ENCODE measurements around the gene MYO3B. TPM values are rescaled to one million over a fixed set of nuclear protein-coding genes. Genes with fewer than 3 reads are reported as not detected.
"Not testable (repeated sequence)": the region's sequence is repeated elsewhere in the genome, so short reads cannot be mapped to it uniquely, and the experiment has no call there.

MYO3B gene
- total RNA-seq, 2 donors from 2014 or later = 2.0 to 4.7 TPM

GRCh38 chr2:170206805-170207407 lies 29.0 kb downstream of the MYO3B start:
- H3K27ac ChIP-seq = no peak overlapping the region
- peaks cover 0 to 6% (median 0%) of the 10 kb centered on the region in 3 donors for H3K9me3 ChIP-seq
- DNase-seq = no peak
- WGBS, 2 donors = 85 to 90% methylated on average over 3 of the region's 3 CpGs
- no peak for TF ChIP-seq POLR2A (IDR thresholded peaks at IDR 0.05)
- TF ChIP-seq, protein P1, sequence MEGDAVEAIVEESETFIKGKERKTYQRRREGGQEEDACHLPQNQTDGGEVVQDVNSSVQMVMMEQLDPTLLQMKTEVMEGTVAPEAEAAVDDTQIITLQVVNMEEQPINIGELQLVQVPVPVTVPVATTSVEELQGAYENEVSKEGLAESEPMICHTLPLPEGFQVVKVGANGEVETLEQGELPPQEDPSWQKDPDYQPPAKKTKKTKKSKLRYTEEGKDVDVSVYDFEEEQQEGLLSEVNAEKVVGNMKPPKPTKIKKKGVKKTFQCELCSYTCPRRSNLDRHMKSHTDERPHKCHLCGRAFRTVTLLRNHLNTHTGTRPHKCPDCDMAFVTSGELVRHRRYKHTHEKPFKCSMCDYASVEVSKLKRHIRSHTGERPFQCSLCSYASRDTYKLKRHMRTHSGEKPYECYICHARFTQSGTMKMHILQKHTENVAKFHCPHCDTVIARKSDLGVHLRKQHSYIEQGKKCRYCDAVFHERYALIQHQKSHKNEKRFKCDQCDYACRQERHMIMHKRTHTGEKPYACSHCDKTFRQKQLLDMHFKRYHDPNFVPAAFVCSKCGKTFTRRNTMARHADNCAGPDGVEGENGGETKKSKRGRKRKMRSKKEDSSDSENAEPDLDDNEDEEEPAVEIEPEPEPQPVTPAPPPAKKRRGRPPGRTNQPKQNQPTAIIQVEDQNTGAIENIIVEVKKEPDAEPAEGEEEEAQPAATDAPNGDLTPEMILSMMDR (IDR thresholded peaks at IDR 0.05) = no peak
- intact Hi-C loops (cut with DNase I) = no loop called here
- peaks cover 4% of the 10 kb centered on the region for H3K4me1 ChIP-seq
- no peak for ATAC-seq
- H3K36me3 ChIP-seq (replicated peaks in 1 of 2; ENCODE audit: insufficient read depth in 1 of 2, low read depth in 2 of 2) = no peaks in the 10 kb centered on the region
- no peak overlapping the region for H3K4me3 ChIP-seq
- no peaks in the 10 kb centered on the region for H3K27me3 ChIP-seq

- 51 to 60% methylated on average over 4 of the region's 4 CpGs for WGBS, 2 donors
- no peak overlapping the region for H3K4me3 ChIP-seq
- no peak for DNase-seq
- ATAC-seq = no peak
- H3K4me1 ChIP-seq = no peaks in the 10 kb centered on the region
- intact Hi-C loops (cut with DNase I) = no loop called here
- TF ChIP-seq, protein P1 (IDR thresholded peaks at IDR 0.05) = no peak
- no peak for TF ChIP-seq POLR2A (IDR thresholded peaks at IDR 0.05)
- no peak overlapping the region for H3K27ac ChIP-seq
- no peaks in the 10 kb centered on the region for H3K36me3 ChIP-seq (replicated peaks in 1 of 2; ENCODE audit: insufficient read depth in 1 of 2, low read depth in 2 of 2)
- no peaks in the 10 kb centered on the region for H3K27me3 ChIP-seq
- H3K9me3 ChIP-seq = peaks cover 0 to 6% (median 0%) of the 10 kb centered on the region in 3 donors
Observed at GRCh38 chr2:170207901-170208300, 30.0 kb downstream of the MYO3B start.

DNA sequence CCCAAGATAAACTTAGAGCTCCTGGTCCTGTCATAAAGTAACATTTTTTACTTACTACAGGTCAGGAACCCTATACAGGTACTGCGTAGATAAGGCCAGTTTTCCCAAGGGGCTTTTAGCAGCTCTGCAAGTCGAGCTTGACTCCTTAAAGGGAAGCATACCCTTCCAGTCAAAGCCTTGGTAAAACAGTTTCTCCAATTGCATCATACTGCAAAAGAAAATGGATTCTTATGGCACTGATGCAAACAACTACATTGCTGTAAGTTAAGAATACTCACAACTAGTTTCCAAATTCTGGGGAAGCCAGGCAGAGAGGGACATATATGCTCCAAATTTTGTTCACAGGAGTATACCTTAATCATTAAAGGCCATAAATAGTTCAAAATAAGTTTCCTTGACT lies 31.0 kb downstream of the MYO3B start:
- 75% methylated on average over 2 of the region's 2 CpGs for WGBS, 2 donors
- ATAC-seq (no peak), DNase-seq (no peak)
- no peak overlapping the region for H3K4me3 ChIP-seq
- peaks cover 0 to 6% (median 0%) of the 10 kb centered on the region in 3 donors for H3K9me3 ChIP-seq
- H3K27me3 ChIP-seq = no peaks in the 10 kb centered on the region
- no peak overlapping the region for H3K27ac ChIP-seq
- TF ChIP-seq, protein P1 (IDR thresholded peaks at IDR 0.05) = no peak
- TF ChIP-seq POLR2A (IDR thresholded peaks at IDR 0.05) = no peak
- H3K4me1 ChIP-seq = no peaks in the 10 kb centered on the region
- H3K36me3 ChIP-seq (replicated peaks in 1 of 2; ENCODE audit: insufficient read depth in 1 of 2, low read depth in 2 of 2) = no peaks in the 10 kb centered on the region
- intact Hi-C loops (cut with DNase I) = no loop called here

DNA sequence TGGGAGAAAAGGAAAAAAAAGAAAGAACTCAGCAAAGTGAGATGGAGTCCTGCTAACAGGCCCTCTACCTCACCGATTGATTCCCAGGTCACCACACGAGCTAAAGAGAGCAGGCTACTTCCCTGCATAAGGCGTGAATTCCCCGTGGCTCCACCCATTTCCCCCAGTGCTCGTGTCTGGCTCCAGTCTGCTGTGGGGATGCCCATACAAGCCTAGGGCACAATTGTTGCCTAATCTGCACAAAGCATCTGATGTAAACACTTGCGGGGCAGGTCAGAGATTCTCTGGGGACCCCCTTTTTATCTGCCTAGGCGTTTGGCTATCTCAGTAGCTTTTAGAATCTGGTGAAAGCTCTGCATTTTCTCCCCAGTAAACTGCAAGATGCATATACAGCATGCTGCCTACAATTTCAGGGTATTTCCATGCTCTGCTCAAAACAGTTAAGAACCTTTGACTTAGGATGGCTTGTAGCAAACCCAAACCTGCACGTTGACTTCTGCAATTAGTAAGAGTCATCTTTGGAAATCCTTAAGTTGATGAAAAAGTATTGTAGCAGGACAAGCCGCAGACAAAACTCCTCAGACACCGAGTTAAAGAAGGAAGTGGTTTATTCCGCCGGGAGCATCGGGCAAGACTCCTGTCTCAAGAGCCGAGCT lies 34.8 kb downstream of the MYO3B start:
- 46 to 48% methylated on average over 14 of the region's 14 CpGs for WGBS, 2 donors
- no peak overlapping the region for H3K4me3 ChIP-seq
- DNase-seq (no peak), ATAC-seq (no peak)
- H3K9me3 ChIP-seq = peaks cover 0 to 6% (median 0%) of the 10 kb centered on the region in 3 donors
- no peaks in the 10 kb centered on the region for H3K27me3 ChIP-seq
- no peaks in the 10 kb centered on the region for H3K4me1 ChIP-seq
- intact Hi-C loops (cut with DNase I) = no loop called here
- no peak for TF ChIP-seq POLR2A (IDR thresholded peaks at IDR 0.05)
- TF ChIP-seq, protein P1 (IDR thresholded peaks at IDR 0.05) = no peak
- no peak overlapping the region for H3K27ac ChIP-seq
- no peaks in the 10 kb centered on the region for H3K36me3 ChIP-seq (replicated peaks in 1 of 2; ENCODE audit: insufficient read depth in 1 of 2, low read depth in 2 of 2)

DNA sequence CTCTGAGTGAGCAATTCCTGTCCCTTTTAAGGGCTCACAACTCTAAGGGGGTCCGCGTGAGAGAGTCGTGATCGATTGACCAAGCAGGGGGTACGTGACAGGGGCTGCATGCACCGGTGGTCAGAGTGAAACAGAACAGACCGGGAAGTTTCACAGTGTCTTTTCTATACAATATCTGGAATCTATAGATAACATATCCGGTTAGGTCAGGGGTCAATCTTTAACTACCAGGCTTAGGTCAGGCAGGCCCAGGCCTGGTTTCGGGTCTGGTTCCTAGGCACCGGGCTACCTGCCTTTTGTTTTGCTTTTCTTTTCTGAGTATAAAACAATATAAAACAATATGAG lies 35.3 kb downstream of the MYO3B start:
- H3K4me3 ChIP-seq; H3K36me3 ChIP-seq (replicated peaks in 1 of 2; ENCODE audit: insufficient read depth in 1 of 2, low read depth in 2 of 2); intact Hi-C loops (cut with DNase I); H3K9me3 ChIP-seq; H3K27me3 ChIP-seq; H3K4me1 ChIP-seq; ATAC-seq; DNase-seq; H3K27ac ChIP-seq: not testable (repeated sequence)
- WGBS, 2 donors = 43 to 45% methylated on average over 10 of the region's 10 CpGs

Data from body of pancreas (tissue), 4 donors.